ENCODE data around the gene ATRIP.

ATRIP gene

DNA sequence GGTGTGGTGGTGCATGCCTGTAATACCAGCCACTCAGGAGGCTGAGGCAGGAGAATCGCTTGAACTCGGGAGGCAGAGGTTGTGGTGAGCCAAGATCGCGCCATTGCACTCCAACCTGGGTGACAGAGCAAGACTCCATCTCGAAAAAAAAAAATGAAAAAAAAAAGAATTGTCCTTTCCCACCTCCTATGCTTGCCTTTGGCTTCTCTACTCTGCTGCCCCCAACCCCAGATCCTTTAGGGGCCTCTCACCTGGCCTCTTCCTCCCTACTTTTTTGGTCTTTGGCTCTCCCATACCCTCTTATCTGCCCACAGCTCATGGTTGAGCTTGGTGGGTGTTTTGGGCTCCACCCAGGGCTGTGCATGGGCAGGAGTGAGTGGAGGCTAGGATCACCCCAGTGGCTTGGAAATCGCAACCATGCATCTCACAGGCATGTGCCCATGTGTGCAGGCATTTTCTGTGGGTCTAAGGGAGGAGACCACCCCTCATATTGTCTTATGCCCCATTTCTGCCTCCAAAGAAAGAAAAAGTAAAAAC is 59.5 kb downstream of the ATRIP start:
- peak; percentile 87 for DNase-seq

DNA sequence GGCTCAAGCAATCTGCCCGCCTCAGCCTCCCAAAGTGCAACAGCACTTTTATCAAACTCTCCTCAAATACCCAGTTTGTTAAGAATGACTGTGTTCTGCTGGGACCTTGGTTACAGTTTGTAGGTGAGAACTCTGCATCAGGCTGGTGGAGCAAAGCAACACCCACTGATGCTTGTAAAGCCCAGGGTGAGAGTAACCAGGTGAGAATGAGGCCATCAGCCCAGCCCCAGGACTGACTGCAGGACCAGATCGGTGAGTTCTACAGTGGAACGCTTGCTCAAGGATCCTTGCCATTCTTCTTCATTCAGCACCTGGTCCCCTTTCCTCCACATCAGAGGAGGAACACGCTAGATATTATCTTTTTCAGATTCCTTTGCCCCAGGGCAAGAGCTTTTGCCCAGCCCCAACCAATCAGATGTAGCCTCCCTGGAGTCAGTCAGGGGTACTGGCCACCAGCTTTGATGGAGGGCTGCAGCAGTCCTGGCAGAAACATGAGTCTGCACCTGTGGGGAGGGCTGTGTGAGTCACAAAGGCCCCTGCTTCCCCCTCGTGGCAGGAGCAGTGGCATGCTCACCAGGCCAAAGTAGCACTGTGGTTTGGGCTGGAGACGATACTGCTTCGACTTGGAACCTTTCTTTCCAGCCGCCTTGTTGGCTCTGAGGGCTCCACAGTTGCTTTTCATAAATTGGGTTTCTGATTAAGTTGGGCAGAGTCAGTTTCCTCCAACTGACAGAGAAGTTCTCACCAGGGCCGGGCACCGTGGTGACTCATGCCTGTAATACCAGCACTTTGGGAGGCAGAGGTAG is 60.9 kb downstream of the ATRIP start:
- peak; percentile 88 for DNase-seq

DNA sequence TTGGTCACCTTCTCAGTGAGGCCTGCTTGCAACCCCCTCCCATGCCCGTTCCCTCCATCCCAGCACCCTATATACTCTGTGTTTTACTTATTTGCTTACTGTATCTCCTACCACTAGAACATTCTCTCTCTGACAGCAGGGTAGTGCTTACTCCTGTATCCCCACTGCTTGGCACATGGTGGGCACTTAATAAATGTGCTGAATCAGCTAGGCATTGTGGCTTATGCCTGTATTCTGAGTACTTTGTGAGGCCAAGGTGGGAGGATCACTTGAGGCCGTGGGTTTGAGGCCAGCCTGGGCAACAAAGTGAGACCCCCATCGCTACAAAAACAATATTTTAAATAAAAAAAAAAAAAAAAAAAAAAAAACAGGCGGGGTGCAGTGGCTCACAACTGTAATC is 65.0 kb downstream of the ATRIP start:
- DNase-seq: no peak

DNA sequence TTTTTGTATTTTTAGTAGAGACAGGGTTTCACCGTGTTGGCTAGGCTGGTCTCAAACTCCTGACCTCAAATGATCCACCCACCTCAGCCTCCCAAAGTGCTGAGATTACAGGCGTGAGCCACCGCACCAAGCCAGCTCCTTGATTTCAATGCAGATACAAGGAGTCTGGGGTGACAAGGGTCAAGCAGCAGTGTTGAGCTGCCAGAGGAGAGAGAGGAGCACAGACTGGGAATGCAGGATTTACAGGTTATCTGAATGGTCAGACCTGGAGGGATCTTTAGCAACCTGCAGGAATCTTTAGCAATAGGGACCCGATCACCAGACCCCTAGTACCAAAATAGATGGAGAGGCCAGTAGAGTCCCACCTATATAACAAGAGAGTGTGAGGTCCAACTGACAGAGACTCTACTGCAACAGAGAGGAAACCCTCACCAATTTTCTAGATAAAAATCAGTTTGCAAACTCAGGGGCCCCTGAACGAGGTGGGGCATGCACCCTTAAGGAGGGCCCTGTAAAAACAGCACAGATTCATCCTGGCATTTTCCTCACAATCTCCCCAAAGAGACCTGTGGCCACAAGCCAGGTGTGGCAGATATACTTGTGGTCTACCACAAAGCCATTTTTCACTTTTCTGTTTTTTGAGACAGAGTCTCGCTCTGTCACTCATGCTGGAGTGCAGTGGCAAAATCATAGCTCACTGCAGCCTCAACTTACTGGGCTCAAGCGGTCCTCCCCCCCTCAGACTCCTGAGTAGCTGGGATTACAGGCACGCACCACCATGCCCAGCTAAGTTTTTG is 68.1 kb downstream of the ATRIP start:
- no peak for DNase-seq
